K562 (cell line): ENCODE measurements around the gene GALE. TPM values are rescaled to one million over a fixed set of nuclear protein-coding genes. Genes with fewer than 3 reads are reported as not detected.

Experiments used
- ATF7 ChIP-seq: fragments of 450-650 bp; IDR thresholded peaks from 2 replicates; pipeline ENCODE4 v1.7.1; 2014; ENCODE audit warnings: mild to moderate bottlenecking, moderate library complexity
- BCOR ChIP-seq: fragments of 450-650 bp; IDR thresholded peaks from 2 replicates; pipeline ENCODE4 v1.6.1; 2016
- BDP1 ChIP-seq: IDR thresholded peaks from 3 replicates; pipeline ENCODE4 v1.6.1; 2011; ENCODE audit not compliant: insufficient read length, insufficient read depth
- BRD9 ChIP-seq: fragments of 450-650 bp; IDR thresholded peaks from 2 replicates; pipeline ENCODE4 v1.6.1; 2018; ENCODE audit warnings: low read depth; ENCODE audit not compliant: partially characterized antibody
- CHCHD3 ChIP-seq: fragments of 250-450 bp; sonication (Bioruptor Pico); IDR thresholded peaks from 2 replicates; pipeline ENCODE4 v2.1.2; 2022; ENCODE audit warnings: mild to moderate bottlenecking
- FUS ChIP-seq: fragments of 200-400 bp; formaldehyde crosslinking; optimal IDR thresholded peaks from 2 replicates; pipeline ENCODE3; 2017; ENCODE audit warnings: low read depth, low read length
- KAT2B ChIP-seq: IDR thresholded peaks from one replicate; pipeline ENCODE4 v1.6.1; 2012; ENCODE audit warnings: low read depth, mild to moderate bottlenecking, control low read depth, inconsistent platforms, low read length, moderate library complexity
- KLF10 ChIP-seq: fragments of 250-450 bp; sonication (Bioruptor Pico); IDR thresholded peaks from 2 replicates; pipeline ENCODE4 v1.6.1; 2021; ENCODE audit warnings: matching md5 sums
- MBD2 ChIP-seq: sonication (generic); IDR thresholded peaks from 2 replicates; pipeline ENCODE4 v1.6.1; 2016; ENCODE audit warnings: low read depth, borderline replicate concordance
- MCM7 ChIP-seq, 2 experiments: fragments of 450-650 bp; IDR thresholded peaks; 2 replicates each; pipeline ENCODE4 v1.6.1; 2016 to 2018
- MTA3 ChIP-seq: fragments of 450-650 bp; formaldehyde crosslinking; IDR thresholded peaks from 2 replicates; pipeline ENCODE4 v1.6.1; 2017; ENCODE audit warnings: mild to moderate bottlenecking, borderline replicate concordance
- NFIX ChIP-seq: fragments of 250-450 bp; sonication (Bioruptor Pico); IDR thresholded peaks from 2 replicates; pipeline ENCODE4 v1.4.0; 2020; ENCODE audit warnings: low read depth, mild to moderate bottlenecking, moderate library complexity
- NR3C1 ChIP-seq: sonication (generic); formaldehyde crosslinking; IDR thresholded peaks from 2 replicates; pipeline ENCODE4 v1.8.1; 2022; ENCODE audit warnings: missing genetic modification reagents
- PREB ChIP-seq: sonication (generic); formaldehyde crosslinking; IDR thresholded peaks from 2 replicates; pipeline ENCODE4 v1.8.1; 2023; ENCODE audit warnings: mild to moderate bottlenecking, missing genetic modification reagents
- PURB ChIP-seq: sonication (generic); formaldehyde crosslinking; IDR thresholded peaks from 2 replicates; pipeline ENCODE4 v1.9.0; 2021; ENCODE audit warnings: low read depth, mild to moderate bottlenecking, missing genetic modification reagents
- SAP30 ChIP-seq: fragments of 200-600 bp; sonication (generic); IDR thresholded peaks from 2 replicates; pipeline ENCODE4 v1.6.1; 2012; ENCODE audit warnings: borderline replicate concordance, low read depth, mild to moderate bottlenecking, moderate library complexity, low read length, control low read depth, inconsistent platforms; ENCODE audit not compliant: insufficient read depth, poor library complexity, severe bottlenecking
- SUPT5H ChIP-seq: fragments of 450-650 bp; IDR thresholded peaks from 2 replicates; pipeline ENCODE4 v1.6.1; 2016
- TFAP4 ChIP-seq: sonication (generic); formaldehyde crosslinking; IDR thresholded peaks from 2 replicates; pipeline ENCODE4 v1.8.0; 2022; ENCODE audit warnings: missing genetic modification reagents, mild to moderate bottlenecking, moderate library complexity, borderline replicate concordance
- TGIF2 ChIP-seq: sonication (generic); formaldehyde crosslinking; IDR thresholded peaks from 2 replicates; pipeline ENCODE4 v1.8.1; 2022; ENCODE audit warnings: mild to moderate bottlenecking, missing genetic modification reagents, moderate library complexity
- ZBTB8A ChIP-seq: fragments of 450-650 bp; IDR thresholded peaks from 2 replicates; pipeline ENCODE4 v1.6.1; 2018; ENCODE audit warnings: mild to moderate bottlenecking, moderate library complexity; ENCODE audit not compliant: partially characterized antibody
- ZKSCAN8 ChIP-seq: fragments of 200-800 bp; sonication (Bioruptor generic); IDR thresholded peaks from 2 replicates; pipeline ENCODE4 v1.6.1; 2016; ENCODE audit warnings: missing genetic modification characterization, missing compliant biosample characterization
- ZNF395 ChIP-seq: fragments of 200-800 bp; sonication (Bioruptor generic); IDR thresholded peaks from 2 replicates; pipeline ENCODE4 v1.6.1; 2017; ENCODE audit warnings: missing genetic modification characterization, missing compliant biosample characterization
- ZNF507 ChIP-seq: conservative IDR thresholded peaks from 2 replicates; pipeline ENCODE4 v1.6.1; 2017; ENCODE audit warnings: missing genetic modification characterization, missing compliant biosample characterization
- ZNF696 ChIP-seq: fragments of 250-450 bp; sonication (Bioruptor Pico); conservative IDR thresholded peaks from 2 replicates; pipeline ENCODE4 v1.4.0; 2020; ENCODE audit warnings: mild to moderate bottlenecking, moderate library complexity
- ZNF778 ChIP-seq: fragments of 450-650 bp; formaldehyde crosslinking; IDR thresholded peaks from 2 replicates; pipeline ENCODE4 v1.4.0; 2020; ENCODE audit warnings: mild to moderate bottlenecking, moderate library complexity
- polyA plus RNA-seq, 8 experiments: library from polyadenylated mRNA; depleted of rRNA in 4 of 8; stranded (reverse) in 5 of 8; unstranded in 3 of 8; fragments of >200 nt; fragmentation: Nextera tagmentation in 2 of 8; fragmentation: Illumina TruSeq in 1 of 8; extraction: Ambion mirVana in 2 of 8; extraction: Trizol in 1 of 8; gene quantifications; 2 replicates each; pipeline versions ENCODE4 v1.2.1 to v1.2.3, GENCODE V29; 2011 to 2014; ENCODE audit warnings: inconsistent platforms in 1 of 8, missing spikeins in 1 of 8
- total RNA-seq, 7 experiments: library from RNA; depleted of rRNA in 6 of 7; stranded (reverse); fragments of >200 nt in 6 of 7; fragmentation: Illumina TruSeq in 2 of 7; extraction: Trizol in 2 of 7; gene quantifications; 2 replicates each; pipeline versions ENCODE4 v1.2.1 to v1.2.3, GENCODE V29; 2011 to 2021; ENCODE audit warnings: low replicate concordance in 1 of 7
- TF ChIP-seq, protein P1 (sequence below): fragments of 450-650 bp; formaldehyde crosslinking; IDR thresholded peaks from 2 replicates; pipeline ENCODE4 v1.4.0; 2020; ENCODE audit warnings: mild to moderate bottlenecking, moderate library complexity

The GALE gene
- total and polyA plus RNA-seq, 9 of the 15 experiments (the other 6 are each of a cell fraction or from before 2014, with no cell fraction given), result 8.4 to 139 (median 88.3) TPM

DNA sequence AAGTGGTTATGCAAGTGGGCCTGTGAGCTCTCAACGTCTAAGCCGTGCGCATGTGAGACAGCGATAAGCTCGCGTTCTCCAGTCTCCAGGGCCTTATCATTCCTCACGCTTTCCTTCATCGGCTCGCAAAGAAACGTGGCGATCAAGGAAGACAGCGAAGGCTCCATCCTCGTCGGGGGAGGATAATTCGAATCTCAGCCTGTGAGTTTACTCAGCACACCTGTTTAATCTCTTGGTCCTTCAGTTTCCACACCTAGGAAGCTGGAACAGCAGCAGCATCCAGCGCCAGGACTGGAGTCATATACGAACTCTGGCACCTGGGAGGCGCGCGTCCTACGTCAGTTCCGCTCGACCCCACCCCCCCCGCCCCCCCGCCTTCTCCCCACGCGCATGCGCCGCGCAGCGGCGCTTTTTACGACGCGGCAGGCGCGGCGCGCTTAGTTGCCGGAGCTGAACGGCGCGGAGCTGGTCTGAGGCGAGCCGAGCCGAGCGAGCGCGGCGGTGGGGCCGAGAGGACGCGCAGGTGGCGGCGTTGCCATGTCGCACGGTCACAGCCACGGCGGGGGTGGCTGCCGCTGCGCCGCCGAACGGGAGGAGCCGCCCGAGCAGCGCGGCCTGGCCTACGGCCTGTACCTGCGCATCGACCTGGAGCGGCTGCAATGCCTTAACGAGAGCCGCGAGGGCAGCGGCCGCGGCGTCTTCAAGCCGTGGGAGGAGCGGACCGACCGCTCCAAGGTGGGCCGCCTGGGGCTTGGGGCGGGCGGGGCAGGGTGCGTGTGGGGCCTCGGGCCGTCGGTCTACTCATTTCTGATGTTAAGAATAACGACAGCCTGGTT, 22.4 kb downstream of the GALE start, which contains the start of gene PITHD1 (continued):
- TF ChIP-seq ZNF778 (CRISPR knock-in tag) (no peak), KLF10 (CRISPR knock-in tag) (no peak), TFAP4 (CRISPR knock-in tag) (peak; percentile 93), NR3C1 (CRISPR knock-in tag) (no peak), SAP30 (no peak), SUPT5H (peak; percentile 95), PURB (no peak), ZNF395 (CRISPR knock-in tag) (no peak), KAT2B (no peak), ZBTB8A (no peak), ATF7 (peak; percentile 90), ZNF507 (tag) (no peak), TGIF2 (no peak; the same call in 1 of the 2 replicates), NFIX (CRISPR knock-in tag) (no peak), CHCHD3 (no peak), ZKSCAN8 (CRISPR knock-in tag) (no peak; the same call in 1 of the 2 replicates), PREB (CRISPR knock-in tag) (no peak), MBD2 (peak; percentile 66), BCOR (peak; percentile 76), FUS (peak; percentile 42), ZNF696 (CRISPR knock-in tag) (no peak), BRD9 (no peak), MCM7 (IDR thresholded peaks at IDR 0.05) (no peak), MTA3 (no peak; the same call in none of the 2 replicates), BDP1 (no peak)
- TF ChIP-seq, protein P1, sequence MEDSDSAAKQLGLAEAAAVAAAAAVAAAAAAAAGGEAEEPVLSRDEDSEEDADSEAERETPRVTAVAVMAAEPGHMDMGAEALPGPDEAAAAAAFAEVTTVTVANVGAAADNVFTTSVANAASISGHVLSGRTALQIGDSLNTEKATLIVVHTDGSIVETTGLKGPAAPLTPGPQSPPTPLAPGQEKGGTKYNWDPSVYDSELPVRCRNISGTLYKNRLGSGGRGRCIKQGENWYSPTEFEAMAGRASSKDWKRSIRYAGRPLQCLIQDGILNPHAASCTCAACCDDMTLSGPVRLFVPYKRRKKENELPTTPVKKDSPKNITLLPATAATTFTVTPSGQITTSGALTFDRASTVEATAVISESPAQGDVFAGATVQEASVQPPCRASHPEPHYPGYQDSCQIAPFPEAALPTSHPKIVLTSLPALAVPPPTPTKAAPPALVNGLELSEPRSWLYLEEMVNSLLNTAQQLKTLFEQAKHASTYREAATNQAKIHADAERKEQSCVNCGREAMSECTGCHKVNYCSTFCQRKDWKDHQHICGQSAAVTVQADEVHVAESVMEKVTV (CRISPR knock-in tag), result no peak
